Large intestine (tissue), 3 donors: ENCODE data around the gene ELMO1. TPM values are rescaled to one million over a fixed set of nuclear protein-coding genes. Genes with fewer than 3 reads are reported as not detected.

Experiments used
- DNase-seq, 2 donors: peaks; one replicate each; pipeline versions ENCODE4 v3.0.0 to v3.0.0-alpha.2; 2013
- H3K27ac ChIP-seq: one replicate; pipeline ENCODE4 v1.5.1; 2013; ENCODE audit warnings: low read length
- H3K27me3 ChIP-seq: 2 replicates; pipeline ENCODE4 v1.6.1; 2013; ENCODE audit warnings: low read length; ENCODE audit not compliant: control insufficient read depth, insufficient read depth
- H3K36me3 ChIP-seq: 2 replicates; pipeline ENCODE4 v1.6.1; 2013; ENCODE audit warnings: low read length; ENCODE audit not compliant: control insufficient read depth, insufficient read depth
- H3K4me1 ChIP-seq: one replicate; pipeline ENCODE4 v1.6.1; 2013; ENCODE audit warnings: low read length; ENCODE audit not compliant: control insufficient read depth, insufficient read depth
- H3K4me3 ChIP-seq: one replicate; pipeline ENCODE4 v1.5.1; 2013; ENCODE audit warnings: low read length
- H3K9me3 ChIP-seq: one replicate; pipeline ENCODE4 v1.6.1; 2013; ENCODE audit warnings: mild to moderate bottlenecking, low read depth, low read length, moderate library complexity; ENCODE audit not compliant: control insufficient read depth
- WGBS: methylation state at CpG from one replicate; pipeline ENCODE4 v1.1.5; 2013; ENCODE audit warnings: low lambda C conversion rate; ENCODE audit not compliant: insufficient coverage; 5-methylcytosine and 5-hydroxymethylcytosine counted together
- polyA plus RNA-seq: library from polyadenylated mRNA; unstranded; fragments of 120-200 nt; gene quantifications from one replicate; pipeline ENCODE4 v1.2.1, GENCODE V29; 2013

The ELMO1 gene
- polyA plus RNA-seq, 1 donor, result 9.5 TPM

DNA sequence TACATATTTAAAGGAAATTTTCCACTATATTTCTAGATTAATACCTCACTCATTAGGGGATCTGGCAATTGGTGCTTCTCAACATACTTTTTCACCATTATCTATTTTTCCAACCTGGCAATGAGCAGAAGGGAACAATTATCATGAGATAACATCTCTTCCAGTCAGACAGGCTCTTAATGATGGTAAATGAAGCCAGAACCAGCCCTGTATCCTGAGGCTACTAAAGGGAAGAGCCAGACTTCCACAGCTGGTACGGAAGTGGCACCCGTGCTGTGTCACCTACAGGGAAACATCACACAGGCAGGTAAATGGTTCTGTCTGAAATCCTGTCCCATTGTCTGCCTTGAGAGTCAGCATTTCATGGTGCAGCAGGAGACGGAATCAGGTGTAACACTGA is 75.9 kb downstream of the ELMO1 start:
- Histone ChIP-seq H3K4me3 (no peak overlapping the region), H3K27ac (no peak overlapping the region), H3K4me1 (peaks cover 12% of the 10 kb centered on the region), H3K27me3 (no peaks in the 10 kb centered on the region), H3K36me3 (no peaks in the 10 kb centered on the region), H3K9me3 (peaks cover 8% of the 10 kb centered on the region)
- WGBS, result no CpG with 5 or more reads among the region's 3 CpGs
- DNase-seq, result no peak

DNA sequence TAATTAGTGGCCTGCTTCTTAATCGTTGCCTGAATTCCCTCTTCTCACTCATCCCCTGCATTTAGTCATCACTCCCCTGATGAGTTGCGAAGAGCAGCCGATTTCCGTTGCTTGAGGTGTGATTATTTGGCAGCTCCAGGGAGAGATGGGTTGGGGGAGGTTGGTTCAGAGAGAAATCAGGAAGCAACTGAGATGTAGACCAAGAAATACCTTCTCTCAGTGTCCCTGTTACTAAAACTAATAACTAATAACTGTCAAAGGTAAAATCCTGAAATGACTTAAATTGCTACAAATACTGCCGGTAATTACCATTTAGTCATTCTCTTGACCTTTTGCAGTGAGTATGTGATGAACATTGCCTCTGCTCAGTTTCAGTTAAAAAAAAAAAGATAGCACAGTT is 76.9 kb downstream of the ELMO1 start:
- DNase-seq, result no peak
- H3K27me3 ChIP-seq, result no peaks in the 10 kb centered on the region
- no peaks in the 10 kb centered on the region for H3K36me3 ChIP-seq
- no peak overlapping the region for H3K27ac ChIP-seq
- peaks cover 19% of the 10 kb centered on the region for H3K4me1 ChIP-seq
- no peak overlapping the region for H3K4me3 ChIP-seq
- 60% methylated on average over 2 of the region's 5 CpGs for WGBS
- peaks cover 4% of the 10 kb centered on the region for H3K9me3 ChIP-seq

DNA sequence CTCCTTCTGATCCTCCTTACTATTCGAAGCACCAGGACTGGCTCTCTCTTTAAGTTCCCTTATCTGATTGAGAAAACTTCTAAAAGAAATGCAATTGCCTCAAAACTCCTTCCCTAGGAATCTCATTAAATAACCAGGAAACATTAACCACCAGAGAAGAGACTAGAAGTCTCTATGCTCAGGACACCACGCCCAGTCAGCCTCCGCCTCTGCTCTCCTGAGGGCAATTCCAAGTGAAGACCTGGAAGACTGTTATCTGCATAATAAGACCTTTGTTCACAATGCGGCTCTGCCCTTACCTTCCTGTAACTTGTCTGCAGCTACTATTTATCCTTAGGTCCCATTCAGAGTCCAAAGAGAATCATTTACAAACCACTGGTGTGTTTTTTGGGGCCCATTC is 78.8 kb downstream of the ELMO1 start:
- Histone ChIP-seq H3K4me1 (peaks cover 24% of the 10 kb centered on the region), H3K4me3 (no peak overlapping the region), H3K36me3 (no peaks in the 10 kb centered on the region), H3K9me3 (no peaks in the 10 kb centered on the region), H3K27me3 (no peaks in the 10 kb centered on the region), H3K27ac (peak overlapping the region; percentile 49)
- peak; percentile 75 to 91 for DNase-seq
- WGBS, result no CpG with 5 or more reads among the region's 4 CpGs

DNA sequence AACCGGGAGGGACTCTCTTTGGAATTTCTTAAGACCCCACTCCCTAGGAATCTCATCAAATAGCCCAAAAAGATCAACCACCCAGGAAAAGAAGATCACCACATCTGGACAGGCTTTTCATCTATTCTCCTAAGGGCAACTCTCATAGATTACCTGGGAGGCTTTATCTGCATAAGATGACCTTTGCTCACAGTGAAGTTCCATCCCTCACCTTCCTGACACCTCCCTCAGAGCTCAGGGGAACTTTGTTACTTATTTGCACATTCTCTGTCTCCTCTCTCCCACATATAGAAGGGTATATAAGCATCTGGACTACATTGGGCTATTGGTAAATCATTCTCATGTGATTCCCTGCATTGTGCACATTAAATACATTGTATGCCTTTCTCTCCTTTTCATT is 80.1 kb downstream of the ELMO1 start:
- H3K36me3 ChIP-seq, result no peaks in the 10 kb centered on the region
- no peaks in the 10 kb centered on the region for H3K9me3 ChIP-seq
- WGBS, result 0% methylated on average over 1 of the region's 1 CpG
- no peak overlapping the region for H3K4me3 ChIP-seq
- peak; percentile 50 to 81 for DNase-seq
- H3K27me3 ChIP-seq, result no peaks in the 10 kb centered on the region
- H3K27ac ChIP-seq, result peak overlapping the region; percentile 7
- peaks cover 24% of the 10 kb centered on the region for H3K4me1 ChIP-seq

DNA sequence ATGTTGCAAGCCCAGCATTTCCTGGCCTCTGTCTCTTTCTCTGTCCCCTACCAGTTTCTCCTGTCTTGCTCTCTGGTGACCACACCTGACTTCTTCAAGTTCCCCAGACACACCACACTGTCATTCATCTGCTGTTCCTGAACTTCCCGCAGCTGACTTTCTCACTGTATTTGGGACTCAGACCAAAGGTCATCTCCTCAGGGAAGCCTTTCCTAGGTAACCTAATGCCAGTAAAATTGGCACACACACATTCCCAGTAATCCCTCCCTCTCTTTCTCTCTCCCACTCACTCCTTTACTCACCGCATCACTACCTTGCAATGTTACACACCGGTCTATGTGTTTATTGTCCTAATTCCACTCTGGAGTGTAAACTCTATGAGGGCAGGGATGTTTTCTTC is 81.7 kb downstream of the ELMO1 start:
- Histone ChIP-seq H3K36me3 (no peaks in the 10 kb centered on the region), H3K4me1 (peaks cover 24% of the 10 kb centered on the region), H3K27ac (no peak overlapping the region), H3K4me3 (no peak overlapping the region), H3K9me3 (no peaks in the 10 kb centered on the region), H3K27me3 (no peaks in the 10 kb centered on the region)
- no CpG with 5 or more reads among the region's 3 CpGs for WGBS
- DNase-seq, result peak in 1 of 2 donors; percentile 25

DNA sequence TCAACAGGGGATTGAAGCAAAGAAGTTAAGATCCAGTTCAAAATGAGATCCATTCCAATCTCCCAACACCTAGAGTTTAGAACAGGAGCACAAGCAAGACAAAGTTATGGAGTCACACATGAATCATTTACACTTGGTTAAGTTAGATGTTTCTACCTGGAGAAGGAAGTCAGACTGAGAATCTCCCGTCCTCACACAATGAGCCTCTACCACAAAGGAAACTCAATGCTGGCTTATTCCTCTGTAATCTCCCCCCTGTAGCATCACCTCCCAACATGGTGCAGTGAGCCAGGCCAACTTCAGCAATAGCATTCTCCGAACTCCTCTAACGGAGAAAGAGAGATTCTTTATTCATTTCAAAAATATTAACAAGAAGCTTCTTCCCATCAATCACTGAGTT is 82.2 kb downstream of the ELMO1 start:
- Histone ChIP-seq H3K4me3 (no peak overlapping the region), H3K9me3 (no peaks in the 10 kb centered on the region), H3K4me1 (peaks cover 24% of the 10 kb centered on the region), H3K36me3 (no peaks in the 10 kb centered on the region), H3K27me3 (no peaks in the 10 kb centered on the region), H3K27ac (no peak overlapping the region)
- DNase-seq, result no peak
- 100% methylated on average over 1 of the region's 3 CpGs for WGBS

DNA sequence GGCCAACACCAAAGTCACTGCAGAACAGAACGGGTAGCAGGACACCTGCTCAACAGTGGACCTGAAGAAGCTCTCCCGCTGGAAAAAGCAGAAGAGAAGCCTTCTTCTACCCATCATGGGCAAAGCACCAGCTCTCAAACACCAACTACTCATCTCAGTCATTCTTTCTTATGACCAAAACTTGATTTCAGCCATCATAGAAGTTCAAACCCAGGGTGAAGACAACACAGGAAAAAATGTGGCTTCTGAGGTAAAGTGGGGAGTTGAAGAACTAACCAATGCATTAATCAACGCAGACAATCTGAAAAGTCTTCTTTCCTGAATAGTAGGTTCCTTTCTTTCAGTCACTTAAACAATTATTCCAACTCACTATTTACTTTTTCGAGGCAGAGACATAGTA is 83.3 kb downstream of the ELMO1 start:
- peaks cover 24% of the 10 kb centered on the region for H3K4me1 ChIP-seq
- no peak overlapping the region for H3K4me3 ChIP-seq
- DNase-seq, result no peak
- H3K9me3 ChIP-seq, result no peaks in the 10 kb centered on the region
- no peaks in the 10 kb centered on the region for H3K36me3 ChIP-seq
- H3K27ac ChIP-seq, result no peak overlapping the region
- no peaks in the 10 kb centered on the region for H3K27me3 ChIP-seq
- 92% methylated on average over 2 of the region's 4 CpGs for WGBS

DNA sequence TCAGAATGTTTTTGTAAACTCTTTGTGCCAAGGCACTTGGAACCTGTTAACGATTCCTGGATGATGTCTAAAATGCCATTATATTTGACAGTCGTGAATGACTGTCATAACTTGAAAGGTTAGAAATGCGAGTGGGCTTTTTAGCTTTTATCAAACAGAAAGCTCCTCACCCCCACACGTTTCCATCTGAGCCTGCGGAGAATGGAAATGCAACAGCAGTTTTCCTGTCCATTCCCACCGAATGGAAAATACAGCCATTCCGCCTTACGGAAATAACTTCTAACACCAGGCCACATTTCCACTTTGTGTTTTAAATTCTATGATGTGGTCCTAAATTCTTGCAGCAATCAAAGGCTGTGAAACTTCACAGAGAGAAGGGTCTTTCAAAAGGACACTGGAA is 83.8 kb downstream of the ELMO1 start:
- H3K27ac ChIP-seq, result no peak overlapping the region
- peaks cover 24% of the 10 kb centered on the region for H3K4me1 ChIP-seq
- no peak for DNase-seq
- no peaks in the 10 kb centered on the region for H3K36me3 ChIP-seq
- H3K9me3 ChIP-seq, result no peaks in the 10 kb centered on the region
- H3K4me3 ChIP-seq, result no peak overlapping the region
- H3K27me3 ChIP-seq, result no peaks in the 10 kb centered on the region
- 73% methylated on average over 3 of the region's 8 CpGs for WGBS

DNA sequence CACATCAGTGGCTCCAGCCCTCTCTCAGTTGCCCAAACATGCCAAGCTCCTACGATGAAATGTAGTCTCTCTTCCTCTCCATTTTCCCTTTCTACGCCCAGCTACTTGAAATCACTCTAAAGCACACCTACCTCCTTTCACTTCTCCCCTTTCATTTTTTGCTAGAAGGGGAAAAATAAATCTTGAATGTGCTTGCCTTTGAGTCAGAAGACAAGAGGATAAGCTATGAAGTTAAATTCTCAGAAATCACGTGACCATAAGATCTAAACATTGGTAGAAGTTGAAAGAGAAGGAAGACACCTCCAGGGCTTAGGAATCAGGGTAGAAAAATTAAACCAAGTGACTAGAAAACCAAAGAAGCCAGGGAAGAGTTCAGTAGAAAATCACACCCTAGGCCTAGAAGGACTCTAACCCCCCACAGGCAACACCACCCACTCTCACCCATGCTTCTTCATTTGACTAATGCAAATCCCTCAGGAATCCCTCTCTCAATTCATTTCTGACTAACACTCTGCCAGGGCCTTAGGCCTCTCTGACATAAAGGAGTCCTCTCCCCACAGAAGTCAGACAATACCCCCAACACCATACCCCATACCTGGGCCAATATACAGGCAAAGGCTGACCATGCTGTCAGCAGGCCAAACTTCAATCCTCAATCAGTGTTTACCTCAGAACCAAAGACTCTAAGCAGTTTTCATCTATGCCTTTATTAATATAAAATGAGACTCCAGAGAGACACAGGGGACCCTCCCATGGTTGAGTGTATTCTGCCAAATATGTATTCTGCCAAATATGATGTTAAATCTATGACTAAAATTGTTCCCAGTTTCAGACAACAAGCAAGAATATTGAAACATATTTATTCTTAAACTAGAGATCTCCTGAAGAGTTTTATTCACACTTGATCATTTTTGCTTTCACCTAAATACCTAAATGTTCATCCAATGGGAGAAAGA is 84.8 kb downstream of the ELMO1 start:
- Histone ChIP-seq H3K4me1 (peaks cover 17% of the 10 kb centered on the region), H3K9me3 (no peaks in the 10 kb centered on the region), H3K27me3 (no peaks in the 10 kb centered on the region), H3K36me3 (no peaks in the 10 kb centered on the region), H3K4me3 (no peak overlapping the region), H3K27ac (no peak overlapping the region)
- DNase-seq, result no peak
- 82% methylated on average over 3 of the region's 3 CpGs for WGBS

DNA sequence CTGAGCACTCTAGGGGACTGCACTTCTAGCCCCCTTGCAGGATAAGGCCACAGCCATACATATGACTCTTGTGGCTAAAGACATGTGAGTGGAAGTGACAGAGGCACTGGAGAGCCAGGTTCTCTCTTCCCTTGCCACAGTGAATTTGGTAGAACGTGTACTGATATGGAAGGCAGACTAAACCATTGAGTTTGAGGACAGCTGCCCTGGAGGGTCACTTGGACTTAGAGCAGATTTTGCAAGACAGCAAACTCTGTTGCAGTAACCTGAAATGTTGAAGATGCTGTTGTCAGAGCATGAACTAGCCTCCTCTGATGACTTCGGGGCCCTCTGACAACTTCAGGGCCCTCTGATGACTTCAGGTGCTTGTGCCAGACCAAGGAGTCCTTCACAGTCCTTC is 85.9 kb downstream of the ELMO1 start:
- no peak for DNase-seq
- no peaks in the 10 kb centered on the region for H3K36me3 ChIP-seq
- H3K27ac ChIP-seq, result no peak overlapping the region
- H3K4me1 ChIP-seq, result peaks cover 12% of the 10 kb centered on the region
- H3K4me3 ChIP-seq, result no peak overlapping the region
- no CpG with 5 or more reads among the region's 2 CpGs for WGBS
- no peaks in the 10 kb centered on the region for H3K27me3 ChIP-seq
- H3K9me3 ChIP-seq, result no peaks in the 10 kb centered on the region

DNA sequence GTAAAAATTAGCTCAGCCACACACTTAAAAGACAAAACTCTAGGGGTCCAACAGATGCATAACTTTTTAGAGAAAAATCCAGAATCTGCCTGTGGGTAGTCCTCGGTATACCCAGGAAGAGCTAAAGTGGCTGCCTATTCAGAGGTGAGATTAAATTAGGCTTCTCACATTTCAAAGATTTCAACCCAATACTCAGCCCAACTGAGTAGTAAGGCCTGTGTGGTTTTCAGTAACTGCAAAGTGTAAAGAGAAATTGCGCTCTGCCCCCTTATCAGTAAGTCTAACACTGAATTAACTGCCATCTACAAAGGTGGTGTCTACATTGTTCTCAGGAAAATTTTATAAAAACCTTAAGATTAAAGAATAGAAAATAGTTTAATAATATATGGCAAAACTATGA is 88.2 kb downstream of the ELMO1 start:
- DNase-seq, result no peak
- WGBS, result no CpG with 5 or more reads among the region's 2 CpGs
- Histone ChIP-seq H3K9me3 (no peaks in the 10 kb centered on the region), H3K4me3 (no peak overlapping the region), H3K27ac (no peak overlapping the region), H3K4me1 (no peaks in the 10 kb centered on the region), H3K27me3 (no peaks in the 10 kb centered on the region), H3K36me3 (no peaks in the 10 kb centered on the region)
